Measurements from ENCODE around the gene GFER. TPM values are rescaled to one million over a fixed set of nuclear protein-coding genes. Genes with fewer than 3 reads are reported as not detected.

GFER gene
- total and polyA plus RNA-seq, 4 donors = 7.4 to 63.5 (median 25.6) TPM

DNA sequence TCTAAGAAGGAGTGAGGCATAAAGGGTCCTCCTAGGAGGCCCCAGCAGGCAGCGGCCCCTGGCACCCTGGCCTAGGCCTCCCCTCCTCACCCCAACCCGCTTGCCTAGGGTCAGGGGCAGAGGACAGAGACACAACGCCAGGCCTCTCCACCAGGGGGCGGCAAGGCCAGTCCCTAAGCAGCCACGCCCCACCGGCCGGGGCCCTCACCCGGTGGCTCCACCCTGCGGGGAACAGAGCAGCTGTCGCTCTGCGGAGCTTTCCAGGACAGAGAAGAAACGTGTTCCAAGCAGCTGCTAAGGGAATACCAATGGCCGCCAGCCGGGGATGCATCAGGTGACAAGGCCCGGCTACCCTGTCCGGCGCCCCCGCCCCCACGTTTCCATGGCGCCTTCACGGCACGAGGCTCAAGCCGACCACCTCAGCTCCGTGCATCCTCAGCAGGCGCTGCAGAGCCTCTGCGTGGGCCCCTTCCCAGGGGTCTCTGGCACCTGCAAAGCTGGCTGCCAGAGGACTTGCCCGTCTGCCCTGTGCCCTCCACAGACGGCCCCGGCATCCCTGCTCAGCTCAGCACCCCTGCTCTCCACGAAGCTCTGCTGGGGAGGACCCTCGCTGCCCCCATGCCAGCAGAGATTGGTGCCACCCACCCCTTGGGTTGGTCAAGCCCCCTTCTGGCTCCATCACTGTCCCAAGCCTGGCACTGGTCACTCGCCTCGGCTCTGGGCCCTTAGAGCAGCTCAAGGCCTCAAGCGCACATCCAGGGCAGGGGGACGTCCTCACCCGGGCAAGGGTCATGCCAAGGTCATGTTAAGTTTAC lies 20.0 kb downstream of the GFER start:
- WGBS, 2 donors = 35 to 39% methylated on average over 35 to 36 of the region's 36 CpGs
- Histone ChIP-seq H3K4me1 (ENCODE audit: control insufficient read depth in 5 of 5, insufficient read depth in 5 of 5, low read length in 5 of 5) (peaks cover 0 to 40% (median 14%) of the 10 kb centered on the region in 5 donors), H3K9ac (ENCODE audit: insufficient read depth in 1 of 2, low read length in 2 of 2) (no peak overlapping the region), H3K27ac (ENCODE audit: low read depth in 1 of 2, low read length in 1 of 2) (no peak overlapping the region), H3K27me3 (ENCODE audit: control insufficient read depth in 3 of 3, insufficient read depth in 3 of 3, low read length in 2 of 3) (no peaks in the 10 kb centered on the region), H3K9me3 (ENCODE audit: control insufficient read depth in 4 of 4, insufficient read depth in 3 of 4, low read length in 3 of 4) (no peaks in the 10 kb centered on the region), H3K36me3 (ENCODE audit: control insufficient read depth in 4 of 4, insufficient read depth in 4 of 4, low read length in 4 of 4) (peaks cover 3 to 47% (median 21%) of the 10 kb centered on the region in 4 donors), H3K4me3 (no peak overlapping the region)
- TF ChIP-seq, protein P1, sequence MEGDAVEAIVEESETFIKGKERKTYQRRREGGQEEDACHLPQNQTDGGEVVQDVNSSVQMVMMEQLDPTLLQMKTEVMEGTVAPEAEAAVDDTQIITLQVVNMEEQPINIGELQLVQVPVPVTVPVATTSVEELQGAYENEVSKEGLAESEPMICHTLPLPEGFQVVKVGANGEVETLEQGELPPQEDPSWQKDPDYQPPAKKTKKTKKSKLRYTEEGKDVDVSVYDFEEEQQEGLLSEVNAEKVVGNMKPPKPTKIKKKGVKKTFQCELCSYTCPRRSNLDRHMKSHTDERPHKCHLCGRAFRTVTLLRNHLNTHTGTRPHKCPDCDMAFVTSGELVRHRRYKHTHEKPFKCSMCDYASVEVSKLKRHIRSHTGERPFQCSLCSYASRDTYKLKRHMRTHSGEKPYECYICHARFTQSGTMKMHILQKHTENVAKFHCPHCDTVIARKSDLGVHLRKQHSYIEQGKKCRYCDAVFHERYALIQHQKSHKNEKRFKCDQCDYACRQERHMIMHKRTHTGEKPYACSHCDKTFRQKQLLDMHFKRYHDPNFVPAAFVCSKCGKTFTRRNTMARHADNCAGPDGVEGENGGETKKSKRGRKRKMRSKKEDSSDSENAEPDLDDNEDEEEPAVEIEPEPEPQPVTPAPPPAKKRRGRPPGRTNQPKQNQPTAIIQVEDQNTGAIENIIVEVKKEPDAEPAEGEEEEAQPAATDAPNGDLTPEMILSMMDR (IDR thresholded peaks at IDR 0.05; ENCODE audit: control extremely low read depth, extremely low read depth) = peak; percentile 87
- DNase-seq (peak; percentile 88 to 91 (median 90)), ATAC-seq (ENCODE audit: insufficient read depth, low FRiP score) (peak; percentile 89)

DNA sequence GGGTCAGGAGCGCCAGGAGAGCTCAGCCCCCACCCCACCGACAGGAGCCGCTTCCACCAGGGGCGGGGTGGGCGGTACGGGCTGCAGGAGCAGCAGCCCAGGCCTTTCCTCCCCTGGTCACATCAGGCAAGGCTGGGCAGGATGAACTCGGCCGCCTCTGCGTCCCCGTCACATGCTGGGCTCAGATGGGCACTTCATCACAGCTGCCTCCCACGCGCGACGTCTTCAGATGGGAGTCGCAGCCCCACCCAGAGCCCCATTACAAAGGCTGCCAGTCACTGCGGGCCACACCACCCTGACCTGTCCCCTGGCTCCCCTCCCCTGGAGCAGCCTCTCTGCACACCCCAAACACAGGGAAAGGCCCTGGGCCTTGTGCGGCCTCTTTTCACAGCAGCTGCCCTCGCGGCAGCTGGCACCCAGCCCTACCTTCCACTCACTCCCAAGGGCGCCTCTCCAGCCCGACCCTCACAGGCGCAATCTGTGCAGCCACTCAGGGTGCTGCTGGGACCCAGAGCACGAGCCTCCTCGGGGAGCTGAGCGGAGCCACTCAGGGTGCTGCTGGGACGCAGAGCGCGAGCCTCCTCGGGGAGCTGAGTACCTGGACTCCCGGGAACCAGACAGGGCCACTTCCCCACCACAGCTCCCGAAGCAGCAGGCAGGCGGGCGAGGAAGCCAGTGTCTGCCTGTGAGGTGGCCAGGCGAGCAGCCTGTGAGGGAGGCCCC lies 21.0 kb downstream of the GFER start:
- Histone ChIP-seq H3K27ac (ENCODE audit: low read depth in 1 of 2, low read length in 1 of 2) (no peak overlapping the region), H3K4me3 (no peak overlapping the region), H3K9ac (ENCODE audit: insufficient read depth in 1 of 2, low read length in 2 of 2) (no peak overlapping the region), H3K36me3 (ENCODE audit: control insufficient read depth in 4 of 4, insufficient read depth in 4 of 4, low read length in 4 of 4) (peaks cover 3 to 38% (median 16%) of the 10 kb centered on the region in 4 donors), H3K9me3 (ENCODE audit: control insufficient read depth in 4 of 4, insufficient read depth in 3 of 4, low read length in 3 of 4) (no peaks in the 10 kb centered on the region), H3K4me1 (ENCODE audit: control insufficient read depth in 5 of 5, insufficient read depth in 5 of 5, low read length in 5 of 5) (peaks cover 0 to 40% (median 14%) of the 10 kb centered on the region in 5 donors), H3K27me3 (ENCODE audit: control insufficient read depth in 3 of 3, insufficient read depth in 3 of 3, low read length in 2 of 3) (no peaks in the 10 kb centered on the region)
- no peak for DNase-seq
- ATAC-seq (ENCODE audit: insufficient read depth, low FRiP score) = no peak
- 64 to 75% methylated on average over 31 to 34 of the region's 34 CpGs for WGBS, 2 donors
- TF ChIP-seq, protein P1 (IDR thresholded peaks at IDR 0.05; ENCODE audit: control extremely low read depth, extremely low read depth) = no peak

DNA sequence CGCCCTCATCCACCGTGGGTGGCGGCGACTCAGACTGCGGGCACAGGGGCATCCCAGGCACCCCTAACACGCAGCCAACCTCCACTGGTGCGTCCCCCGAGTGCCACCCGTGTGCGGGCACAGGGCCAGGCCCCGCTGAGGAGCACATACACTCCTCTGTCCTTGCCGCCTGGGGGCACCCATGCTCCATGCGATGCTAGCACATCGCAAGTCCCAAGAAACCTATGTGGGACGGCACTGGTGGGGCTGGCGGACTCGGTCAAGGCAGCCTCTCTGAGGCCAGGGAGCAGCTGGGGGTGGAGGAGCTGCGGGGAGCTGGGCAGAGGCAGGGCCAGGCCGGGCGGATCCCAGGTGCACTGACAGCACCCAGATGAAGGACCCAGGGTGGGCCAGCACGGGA lies 21.7 kb downstream of the GFER start:
- DNase-seq (no peak), ATAC-seq (ENCODE audit: insufficient read depth, low FRiP score) (no peak)
- no peaks in the 10 kb centered on the region for H3K27me3 ChIP-seq (ENCODE audit: control insufficient read depth in 3 of 3, insufficient read depth in 3 of 3, low read length in 2 of 3)
- TF ChIP-seq, protein P1 (IDR thresholded peaks at IDR 0.05; ENCODE audit: control extremely low read depth, extremely low read depth) = peak; percentile 4
- H3K27ac ChIP-seq (ENCODE audit: low read depth in 1 of 2, low read length in 1 of 2) = no peak overlapping the region
- no peak overlapping the region for H3K4me3 ChIP-seq
- H3K9ac ChIP-seq (ENCODE audit: insufficient read depth in 1 of 2, low read length in 2 of 2) = no peak overlapping the region
- H3K36me3 ChIP-seq (ENCODE audit: control insufficient read depth in 4 of 4, insufficient read depth in 4 of 4, low read length in 4 of 4) = peaks cover 3 to 33% (median 14%) of the 10 kb centered on the region in 4 donors
- WGBS, 2 donors = 29 to 60% methylated on average over 20 to 21 of the region's 21 CpGs
- H3K4me1 ChIP-seq (ENCODE audit: control insufficient read depth in 5 of 5, insufficient read depth in 5 of 5, low read length in 5 of 5) = peaks cover 0 to 43% (median 20%) of the 10 kb centered on the region in 5 donors
- H3K9me3 ChIP-seq (ENCODE audit: control insufficient read depth in 4 of 4, insufficient read depth in 3 of 4, low read length in 3 of 4) = no peaks in the 10 kb centered on the region
